HG02763 (cell line): ENCODE data around the gene AFAP1L1.

ENCODE experiments used
- ATAC-seq: cut with Tn5 transposase; IDR thresholded peaks from one replicate; pipeline ENCODE4 v1.9.1; 2021; ENCODE audit warnings: mild to moderate bottlenecking, moderate library complexity; ENCODE audit not compliant: unreplicated experiment

The AFAP1L1 gene

DNA sequence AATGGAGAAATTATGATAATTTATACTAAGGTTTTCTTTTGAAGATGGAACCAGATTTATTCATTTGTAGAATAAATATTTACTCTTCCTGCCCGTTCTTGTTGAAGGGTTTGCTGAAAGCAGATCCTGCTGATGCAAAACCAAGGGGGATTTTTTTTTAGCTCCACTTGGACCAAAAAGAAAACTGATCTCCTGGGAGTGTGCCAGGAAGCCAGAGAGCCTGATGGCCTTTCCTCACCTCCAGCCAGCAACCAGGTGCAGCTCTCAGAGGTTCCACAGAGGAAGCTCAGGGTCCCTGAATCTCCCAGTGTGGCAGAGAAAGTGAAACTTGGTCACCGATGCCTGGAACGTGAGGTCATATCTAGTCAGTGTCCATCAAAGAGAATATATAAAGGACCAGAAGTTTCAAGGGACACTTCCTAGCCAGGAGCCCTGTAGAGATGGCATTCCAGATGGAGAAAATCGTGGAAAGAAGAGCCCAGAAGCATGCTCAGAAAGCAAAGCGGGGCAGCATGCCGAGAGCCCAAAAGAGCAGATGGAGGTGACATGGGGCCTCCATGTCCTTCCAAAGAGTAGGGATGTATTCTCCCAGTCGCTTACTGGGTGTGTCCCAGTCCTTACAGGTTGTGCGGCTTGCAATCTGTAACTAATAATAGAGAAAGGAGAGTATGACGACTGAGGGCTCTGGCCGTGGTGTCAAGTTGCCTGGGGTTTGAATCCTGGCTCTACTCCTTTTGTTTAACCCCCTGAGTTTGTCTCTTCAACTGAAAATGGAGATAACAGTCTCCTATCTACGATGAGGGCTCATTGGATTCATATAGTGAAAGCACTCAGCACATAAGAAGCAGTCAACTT lies 12.2 kb downstream of the AFAP1L1 start:
- no peak for ATAC-seq

DNA sequence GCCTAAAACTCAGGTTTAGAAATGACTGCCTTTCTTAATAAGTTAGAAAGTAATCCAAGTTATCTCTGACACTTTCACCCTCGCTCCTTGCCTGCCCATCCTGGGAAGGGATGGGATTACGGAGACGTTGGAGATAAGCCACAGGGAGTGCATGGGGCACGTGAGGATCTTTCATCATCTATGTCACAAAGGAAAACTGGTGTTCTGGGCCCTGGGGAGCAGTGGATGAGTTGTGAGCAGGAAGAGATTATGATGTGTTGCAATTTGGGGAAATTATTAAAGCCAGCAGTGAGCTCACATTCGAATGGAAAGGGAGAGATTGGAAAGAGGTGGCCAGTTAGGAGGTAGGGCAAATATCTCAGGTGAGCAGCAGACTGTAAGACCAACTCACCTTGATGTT lies 12.8 kb downstream of the AFAP1L1 start:
- no peak for ATAC-seq

DNA sequence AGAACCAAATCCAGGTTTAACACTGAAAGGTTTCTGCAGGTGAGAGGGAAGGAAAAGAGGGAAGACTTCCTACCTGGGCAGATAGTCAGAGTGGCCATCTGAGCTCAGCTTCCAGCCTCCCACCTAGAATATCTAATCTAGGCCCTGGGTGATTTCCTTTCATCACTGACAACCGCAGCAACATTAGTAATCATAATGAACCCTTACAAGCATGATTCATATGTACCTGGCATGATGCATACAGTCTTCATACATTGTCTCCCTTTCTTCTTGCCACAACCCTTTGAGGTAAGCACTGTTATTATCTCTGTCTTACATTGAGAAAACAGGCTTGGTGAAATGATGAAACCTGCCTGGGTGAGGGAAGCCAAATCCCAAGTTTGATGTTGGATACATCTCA lies 13.5 kb downstream of the AFAP1L1 start:
- ATAC-seq, result no peak

DNA sequence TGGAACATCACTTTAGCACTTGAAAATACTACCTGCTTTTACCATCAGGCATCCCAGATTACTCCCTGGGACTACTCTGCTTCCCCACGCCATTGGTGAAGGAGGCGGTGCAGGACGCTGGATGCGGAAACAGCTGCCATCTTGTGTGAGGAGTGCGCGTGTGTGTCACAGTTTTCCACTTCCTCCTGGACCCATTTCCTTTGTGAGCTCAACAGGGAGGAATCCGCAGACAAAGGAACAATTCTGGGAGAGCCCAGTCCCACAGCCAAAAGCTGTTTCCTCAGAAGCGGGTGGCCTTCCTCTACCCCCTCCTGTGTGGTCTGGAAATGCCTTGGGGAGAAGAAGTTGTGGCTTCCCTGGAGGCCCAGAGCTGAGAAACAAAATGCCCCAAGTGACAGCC lies 16.8 kb downstream of the AFAP1L1 start:
- no peak for ATAC-seq

DNA sequence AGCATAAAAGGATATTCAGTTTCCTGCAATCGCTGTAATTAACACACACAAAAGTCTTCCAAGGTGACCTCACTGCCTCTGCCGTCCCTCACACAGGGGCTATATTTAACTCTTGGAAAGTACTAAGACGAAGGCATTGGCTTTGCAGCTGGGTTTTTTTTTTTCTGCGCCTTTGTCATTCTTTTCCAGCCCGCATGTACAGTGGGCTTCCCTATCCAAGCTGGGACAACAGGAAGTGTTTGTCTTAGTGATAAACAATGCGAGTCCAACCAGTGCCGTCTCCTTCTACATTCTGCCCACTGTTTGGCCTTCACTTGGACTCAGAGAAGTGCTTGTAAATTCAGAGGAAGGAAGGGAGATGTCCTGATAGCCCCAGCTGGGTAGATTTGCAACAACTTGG lies 17.6 kb downstream of the AFAP1L1 start:
- no peak for ATAC-seq

DNA sequence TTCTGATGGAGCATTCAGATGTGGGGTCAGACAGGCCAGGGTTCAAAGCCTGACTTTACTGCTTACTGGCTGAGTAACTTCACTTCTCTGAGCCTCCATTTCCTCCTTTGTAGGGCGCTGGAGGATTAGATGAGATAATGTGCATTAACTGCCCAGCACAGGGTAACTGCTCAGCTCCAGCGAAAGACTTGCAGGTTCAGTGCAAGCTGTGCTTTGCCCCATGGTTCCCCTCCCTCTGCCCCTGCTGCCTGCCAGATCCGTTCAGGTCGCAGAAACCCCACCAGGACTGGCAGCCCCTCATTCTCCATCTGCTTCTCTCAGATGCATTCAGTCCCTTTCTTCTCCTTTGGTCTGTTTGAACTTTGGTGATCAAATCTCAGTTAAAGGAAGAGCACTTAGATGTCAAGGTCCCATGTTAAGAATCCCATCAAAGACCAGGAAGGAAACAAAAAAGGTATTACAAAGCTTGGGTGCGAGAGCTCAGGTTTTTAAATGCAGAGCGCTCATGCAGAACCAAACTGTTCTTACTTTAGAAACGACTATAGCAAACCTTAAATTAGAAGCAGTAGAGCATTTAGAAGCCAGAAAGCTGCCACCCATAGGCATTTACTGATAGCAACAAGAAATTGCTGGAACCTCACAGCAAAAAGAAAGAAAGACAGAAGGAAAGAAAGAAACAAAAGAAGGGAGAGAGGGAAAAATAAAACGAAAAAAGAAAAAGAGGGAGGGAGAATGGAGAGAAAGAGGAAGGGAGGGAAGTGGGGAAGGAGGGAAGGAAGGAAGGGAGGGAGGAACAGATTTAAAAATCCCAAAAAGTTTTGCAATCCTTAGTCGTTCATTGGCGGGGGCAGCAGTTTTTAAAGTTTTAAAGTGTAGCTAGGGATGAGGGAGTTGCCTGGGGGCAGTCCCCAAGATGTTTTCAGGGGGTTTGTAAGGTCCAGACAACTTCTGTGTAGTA lies 23.5 kb downstream of the AFAP1L1 start:
- ATAC-seq, result no peak

DNA sequence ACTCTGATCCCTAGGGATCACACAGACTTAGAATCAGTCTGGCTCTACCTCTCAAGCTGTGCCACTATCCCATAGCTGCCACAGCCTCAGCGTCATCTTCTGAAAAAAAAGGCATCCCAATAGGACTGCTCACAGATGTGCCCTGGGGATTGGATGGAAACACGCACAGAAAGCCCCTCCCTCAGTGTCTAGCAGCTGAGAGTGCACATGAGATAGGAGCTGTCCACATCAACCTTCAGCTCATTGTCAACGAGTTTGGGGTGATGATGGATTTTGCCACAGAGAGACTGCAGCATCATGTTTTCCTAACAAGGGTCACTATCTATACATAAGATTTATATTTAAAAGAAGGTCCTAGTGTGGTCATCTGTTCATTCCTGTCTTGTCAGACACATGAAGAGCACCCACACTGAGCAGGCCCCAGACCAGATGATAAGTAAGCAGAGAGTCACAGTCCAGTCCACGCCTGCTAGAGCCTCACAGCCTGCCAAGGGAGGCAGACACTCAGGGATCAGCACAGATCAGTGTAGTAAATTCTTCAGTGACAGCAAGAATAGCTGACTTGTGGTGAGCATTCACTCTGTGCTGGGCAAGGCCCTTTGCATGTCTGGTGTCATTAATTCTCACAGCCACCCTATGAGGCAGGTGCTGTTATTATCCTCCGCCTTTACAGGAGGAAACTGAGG lies 25.8 kb downstream of the AFAP1L1 start:
- ATAC-seq, result no peak

DNA sequence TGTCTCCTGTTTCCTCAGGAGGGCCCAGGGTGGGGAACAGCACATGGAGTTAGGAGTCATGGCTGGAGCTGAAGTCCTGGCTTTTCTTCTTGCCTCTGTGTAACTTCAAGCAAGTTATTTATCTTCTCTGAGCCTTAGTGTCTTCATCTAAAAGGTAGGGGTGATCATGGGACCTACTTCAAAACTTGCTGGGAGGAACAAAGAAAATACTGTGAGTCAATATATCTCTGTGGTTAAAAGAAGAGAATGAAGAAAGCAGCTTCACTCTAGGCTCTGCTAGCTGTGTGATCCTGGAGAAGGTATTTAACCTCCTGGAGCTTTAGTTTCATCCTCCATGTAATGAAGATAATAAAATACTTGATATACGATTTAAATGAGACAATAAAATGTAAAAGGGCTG lies 26.5 kb downstream of the AFAP1L1 start:
- ATAC-seq, result no peak

DNA sequence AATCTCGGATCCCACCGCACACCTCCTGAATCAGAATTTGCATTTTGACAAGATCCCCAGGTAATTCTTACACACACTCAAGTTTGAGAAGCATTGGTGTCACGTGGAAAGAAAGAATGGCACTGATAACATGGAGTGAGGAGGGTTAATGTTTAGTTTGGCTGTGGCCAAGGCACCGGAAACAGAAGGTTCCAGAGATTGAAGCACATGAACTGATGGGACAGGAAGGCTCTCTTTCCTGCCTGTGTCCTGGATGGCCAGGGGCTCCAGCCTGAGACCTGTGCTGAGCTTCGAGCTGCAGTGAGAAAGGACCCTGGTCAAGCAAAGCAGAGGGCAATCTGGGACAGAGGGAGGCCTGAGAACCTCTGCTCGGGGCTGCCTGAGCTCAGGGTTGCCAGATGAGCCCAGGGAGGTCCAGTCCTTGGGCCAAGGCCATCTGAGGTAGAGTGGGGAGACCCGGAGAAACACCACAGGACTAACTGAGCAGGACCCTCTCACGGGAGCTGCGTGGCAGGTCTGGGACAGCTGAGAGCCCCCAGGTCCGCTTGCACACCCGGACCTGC lies 27.3 kb downstream of the AFAP1L1 start:
- ATAC-seq, result no peak

DNA sequence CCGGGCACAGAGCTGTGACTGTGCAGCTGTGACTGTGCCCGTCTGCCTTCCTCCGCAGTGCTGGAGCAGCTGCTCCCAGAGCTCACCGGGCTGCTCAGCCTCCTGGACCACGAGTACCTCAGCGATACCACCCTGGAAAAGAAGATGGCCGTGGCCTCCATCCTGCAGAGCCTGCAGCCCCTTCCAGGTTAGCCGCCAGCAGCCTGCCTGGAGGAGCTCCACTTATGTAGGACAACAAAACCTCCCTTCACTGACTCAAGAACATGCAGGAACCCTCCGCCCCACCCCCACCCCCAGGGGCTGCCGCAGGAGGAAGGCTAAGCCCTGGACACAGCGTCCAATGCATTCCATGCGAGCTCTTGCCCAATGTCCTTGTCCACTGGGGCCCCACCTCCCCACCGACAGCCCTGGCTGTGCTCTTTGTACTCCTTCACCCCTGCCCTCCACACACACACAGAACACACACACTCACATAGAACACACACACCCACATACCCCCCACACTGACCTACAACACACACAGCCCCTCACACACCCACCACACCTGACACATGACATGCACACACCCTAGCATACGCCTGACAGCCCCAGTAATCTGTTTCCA lies 27.9 kb downstream of the AFAP1L1 start:
- no peak for ATAC-seq

DNA sequence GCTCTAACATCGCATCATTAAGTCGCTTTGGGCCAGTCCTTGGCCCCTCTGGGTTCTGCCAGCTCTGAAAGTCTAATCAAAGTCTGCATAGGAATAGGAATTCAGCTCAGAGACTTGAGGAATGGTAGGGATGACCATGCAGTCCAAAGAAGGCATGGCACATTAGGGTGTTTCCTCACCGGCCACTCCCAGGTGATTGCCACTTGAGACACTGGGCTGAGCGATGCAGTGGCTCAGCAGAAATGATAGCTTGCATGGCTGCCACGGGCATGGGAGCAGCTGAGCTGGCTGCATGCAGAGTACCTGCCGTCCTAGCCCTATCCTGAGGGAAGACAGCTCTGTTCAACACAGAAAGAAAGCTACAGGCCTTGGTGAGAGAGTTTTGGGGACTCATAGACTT lies 28.8 kb downstream of the AFAP1L1 start:
- no peak for ATAC-seq

DNA sequence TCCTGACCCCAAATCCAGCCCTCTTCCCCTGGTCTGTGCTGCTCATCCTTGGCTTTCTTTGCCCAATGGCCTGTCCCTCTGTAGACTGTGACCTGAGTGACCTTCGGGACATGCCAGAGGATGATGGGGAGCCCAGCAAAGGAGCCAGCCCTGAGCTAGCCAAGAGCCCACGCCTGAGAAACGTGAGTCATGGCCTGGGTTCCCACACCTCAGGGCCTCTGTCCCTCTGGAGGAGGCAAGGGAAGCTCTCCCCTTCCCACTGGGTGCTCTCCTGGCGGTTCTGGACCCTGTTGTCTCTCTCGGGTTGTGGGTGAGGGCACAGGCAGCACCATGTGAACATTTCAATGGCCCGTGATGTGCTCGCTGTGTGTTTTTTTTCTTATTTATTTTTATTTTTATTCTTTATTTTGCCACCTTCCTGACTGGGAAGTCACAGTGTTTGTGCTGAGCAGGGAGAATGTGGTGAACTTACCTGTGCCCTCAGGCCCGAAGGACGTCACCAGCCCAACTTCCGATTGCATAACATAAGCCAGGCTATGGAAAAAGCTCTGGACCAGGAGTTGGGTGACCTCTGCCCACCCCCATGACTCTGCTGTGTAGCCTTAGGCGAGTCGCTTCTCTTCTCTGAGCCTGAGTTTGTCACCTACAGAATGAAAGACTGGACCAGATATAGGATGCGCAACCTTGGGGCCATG lies 29.5 kb downstream of the AFAP1L1 start:
- no peak for ATAC-seq

DNA sequence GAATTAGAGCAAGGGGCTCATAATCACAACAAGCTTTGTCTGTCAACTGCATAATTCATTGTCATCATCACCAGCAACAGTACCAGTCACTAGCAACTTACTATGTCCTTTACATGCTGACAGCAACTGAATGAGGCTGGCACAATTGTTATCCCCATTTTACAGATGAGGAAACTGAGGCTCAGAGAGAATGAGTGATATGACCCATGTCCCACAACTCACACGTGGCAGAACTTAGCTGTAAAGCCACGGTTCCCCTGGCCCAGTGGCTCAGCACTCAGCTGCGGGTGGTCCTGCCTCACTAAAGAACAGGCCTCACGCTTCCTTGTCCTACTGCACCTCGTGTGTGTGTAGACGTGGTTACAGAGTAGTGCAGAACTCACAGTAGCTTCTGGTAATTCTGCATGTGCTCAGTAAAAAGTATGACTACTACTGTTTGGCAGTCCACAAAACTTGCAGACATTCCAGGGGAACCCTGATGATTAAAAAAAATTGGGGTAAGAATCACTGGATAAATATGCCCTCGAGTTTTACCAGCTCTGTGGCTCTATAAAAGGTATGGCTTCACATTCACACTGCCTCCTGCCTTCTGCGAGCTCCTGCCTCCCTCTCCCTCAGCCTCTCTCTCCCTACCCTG lies 30.2 kb downstream of the AFAP1L1 start:
- ATAC-seq, result no peak

DNA sequence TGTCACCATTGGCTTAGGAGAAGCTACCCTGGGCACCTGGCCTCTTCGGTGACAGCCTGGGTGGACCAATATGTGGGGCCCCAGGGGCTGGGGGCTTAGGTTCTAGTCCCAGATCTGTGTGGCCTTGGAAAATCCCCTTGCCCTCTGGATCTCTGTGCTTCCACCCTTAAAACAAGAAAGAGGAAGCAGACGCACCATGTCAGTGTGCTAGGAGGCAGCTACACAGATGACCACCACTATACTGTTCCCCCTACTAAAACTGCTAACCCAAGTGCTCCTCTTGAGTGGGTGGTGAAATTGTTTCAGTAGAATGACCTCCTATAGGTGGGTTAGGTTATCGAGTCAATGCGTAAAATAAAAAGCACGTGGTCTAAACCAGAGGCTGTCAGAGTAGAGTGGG lies 31.0 kb downstream of the AFAP1L1 start:
- ATAC-seq, result no peak

DNA sequence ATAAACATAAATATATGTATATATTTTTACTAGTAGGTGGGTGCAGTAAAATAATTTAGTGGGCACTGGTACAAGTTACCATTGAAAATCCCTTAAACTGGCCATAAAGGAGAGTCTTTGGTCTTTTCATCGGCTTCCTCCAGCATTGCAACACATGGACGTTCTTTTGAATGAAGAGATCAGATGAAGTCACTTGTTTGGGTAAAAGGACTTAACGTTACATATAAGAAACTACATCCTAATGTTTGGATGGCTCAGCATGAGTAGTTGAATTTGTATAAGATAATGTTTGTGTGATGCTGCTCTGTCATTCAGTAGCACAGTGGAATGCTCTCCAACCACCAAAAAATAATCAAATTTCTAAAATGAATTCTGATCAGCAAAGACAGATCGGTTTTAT lies 31.6 kb downstream of the AFAP1L1 start:
- ATAC-seq, result no peak

DNA sequence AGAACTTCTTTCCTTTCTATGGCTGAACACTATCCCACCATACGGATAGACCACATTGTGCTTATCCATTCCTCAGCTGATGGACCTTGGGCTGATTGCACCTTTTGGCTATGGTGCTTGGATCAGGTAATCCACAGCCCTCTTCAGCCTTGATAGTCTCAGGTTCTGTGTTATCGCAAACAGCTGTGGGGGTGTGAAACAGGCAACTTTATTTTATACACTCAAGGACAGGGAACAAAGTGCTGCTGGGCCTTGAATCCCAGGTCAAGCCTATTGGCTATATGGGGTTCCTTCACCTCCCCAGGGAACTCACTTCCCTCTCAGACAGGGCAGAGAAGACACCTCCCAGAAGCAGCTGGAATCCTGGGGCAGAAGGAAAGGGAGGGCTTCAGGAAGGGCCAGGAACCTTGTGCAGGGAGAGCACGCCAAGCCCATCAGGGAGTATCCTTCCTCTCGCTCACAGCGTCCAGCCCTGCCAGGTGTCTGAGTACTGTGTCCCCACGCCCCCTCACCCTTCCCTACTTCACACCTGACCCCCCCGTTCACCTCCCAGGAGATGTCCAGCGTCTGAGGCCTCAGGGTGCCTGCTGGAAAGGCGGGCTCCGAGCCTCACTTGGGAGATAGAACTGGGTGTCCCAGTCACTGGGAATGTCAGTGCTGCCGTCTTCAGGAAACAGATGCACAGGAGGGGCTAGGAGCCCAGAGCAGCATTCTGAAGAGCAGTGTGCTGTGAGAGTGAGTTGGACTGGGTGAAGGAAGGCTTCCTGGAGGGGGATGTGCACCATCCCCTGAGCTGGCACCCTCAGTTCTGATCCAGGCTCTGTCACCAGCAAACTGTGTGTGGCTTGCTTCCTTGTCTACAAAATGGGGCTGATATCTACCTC lies 32.8 kb downstream of the AFAP1L1 start:
- no peak for ATAC-seq

DNA sequence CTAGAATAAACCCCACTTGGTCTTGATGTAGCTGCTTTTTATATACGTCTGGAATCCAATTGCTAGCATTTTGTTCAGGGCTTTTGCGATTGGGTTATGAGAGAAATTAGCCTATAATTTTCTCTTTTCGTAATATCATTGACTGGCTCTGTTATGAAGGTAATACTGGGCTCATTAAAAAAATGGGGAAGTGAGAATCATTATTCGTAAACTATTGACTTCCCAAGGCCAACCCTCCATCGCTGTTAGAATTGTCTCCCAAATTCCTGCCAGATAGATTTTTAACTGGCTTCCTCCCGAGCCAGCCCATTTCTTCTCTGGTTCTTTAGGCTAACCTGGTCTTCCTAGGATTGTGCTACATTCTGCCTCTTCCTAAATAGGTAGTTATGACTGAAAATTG lies 37.7 kb downstream of the AFAP1L1 start:
- ATAC-seq, result no peak

DNA sequence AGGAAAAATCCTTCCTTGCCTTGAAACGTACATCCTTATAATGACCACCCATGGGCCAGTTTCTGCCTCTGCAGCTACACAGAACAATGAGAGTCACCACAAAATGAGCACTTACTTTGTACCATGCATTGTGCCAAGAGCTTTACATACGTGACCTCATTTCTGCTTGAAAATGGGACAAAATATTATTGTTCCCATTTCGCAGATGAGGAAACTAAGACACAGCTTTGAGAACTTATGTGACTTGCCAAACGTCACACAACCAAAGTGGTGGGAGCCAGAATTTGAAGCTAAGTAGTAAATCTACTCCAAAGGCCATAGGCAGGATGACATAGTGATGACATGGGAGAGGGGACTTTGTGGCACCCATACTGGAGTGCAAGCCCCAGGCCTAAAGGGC lies 38.8 kb downstream of the AFAP1L1 start:
- no peak for ATAC-seq
